GM19043 (cell line): Measurements from ENCODE around the gene TPO.
"Not testable (repeated sequence)": the region's sequence is repeated elsewhere in the genome, so short reads cannot be mapped to it uniquely, and the experiment has no call there.

Source experiments
- ATAC-seq: cut with Tn5 transposase; IDR thresholded peaks from one replicate; pipeline ENCODE4 v1.9.1; 2021; ENCODE audit warnings: low read depth; ENCODE audit not compliant: unreplicated experiment

The TPO gene

DNA sequence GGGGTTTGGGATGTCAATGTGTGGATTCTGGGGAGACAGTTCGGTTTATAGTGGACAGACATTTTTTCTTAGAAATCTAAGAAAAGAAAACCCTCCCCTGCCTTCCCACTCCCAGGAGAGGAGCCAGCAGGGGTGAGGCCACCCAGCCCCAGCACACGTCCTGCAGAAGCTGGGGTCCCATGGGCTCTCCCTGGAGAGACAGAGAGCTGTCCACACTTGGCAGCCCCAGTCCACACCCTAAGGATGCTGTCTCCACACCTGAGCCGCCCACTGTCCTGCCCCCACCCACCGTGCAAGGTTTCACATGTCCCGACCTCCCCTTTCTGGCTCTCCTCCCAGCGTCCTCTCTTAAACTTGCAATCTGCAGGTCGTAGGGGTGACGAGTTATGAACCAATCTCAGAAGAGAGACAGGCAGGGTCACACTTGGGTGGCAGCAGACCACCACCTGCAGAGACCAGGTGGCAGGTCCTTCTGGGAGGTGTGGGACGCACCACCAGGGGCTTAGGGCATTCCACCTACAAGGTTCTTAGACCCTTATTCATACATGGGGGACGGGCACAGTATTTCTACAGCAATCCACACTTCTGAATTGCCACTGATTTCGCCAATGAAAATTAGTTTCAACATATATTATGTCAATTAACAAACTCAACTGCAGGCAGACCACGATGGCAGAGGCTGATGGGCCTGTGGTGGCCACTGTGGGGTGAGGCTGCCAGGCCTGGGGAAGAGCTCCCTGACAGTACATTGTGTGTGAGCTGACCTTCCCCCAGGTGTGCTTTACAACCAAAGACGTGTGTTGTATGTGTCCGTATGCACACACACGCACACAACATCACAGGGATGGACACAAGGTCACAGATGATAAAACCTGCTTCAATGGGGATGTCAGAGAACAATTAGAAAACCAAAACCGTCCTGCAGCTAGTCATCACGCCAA lies 158.5 kb downstream of the TPO start:
- ATAC-seq, result no peak

DNA sequence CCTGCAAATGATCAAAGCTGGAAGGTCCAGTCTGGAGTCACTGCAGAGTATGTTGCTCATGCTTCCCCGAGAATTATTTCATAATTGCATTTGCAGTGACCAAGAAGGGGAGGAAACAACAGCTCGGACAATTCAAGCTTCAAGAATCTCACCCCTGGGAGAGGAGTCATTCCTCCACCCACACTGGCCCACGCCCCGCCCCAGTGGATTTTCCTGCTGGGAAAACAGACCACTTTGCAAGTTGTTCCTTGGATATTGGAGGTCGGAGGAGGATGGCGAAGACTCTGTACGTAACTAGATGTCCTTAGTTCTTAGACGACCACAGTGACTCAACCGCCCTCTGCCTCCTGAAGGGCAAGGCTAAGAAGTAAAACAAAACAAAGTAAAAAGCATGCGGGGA lies 159.4 kb downstream of the TPO start:
- ATAC-seq, result no peak

DNA sequence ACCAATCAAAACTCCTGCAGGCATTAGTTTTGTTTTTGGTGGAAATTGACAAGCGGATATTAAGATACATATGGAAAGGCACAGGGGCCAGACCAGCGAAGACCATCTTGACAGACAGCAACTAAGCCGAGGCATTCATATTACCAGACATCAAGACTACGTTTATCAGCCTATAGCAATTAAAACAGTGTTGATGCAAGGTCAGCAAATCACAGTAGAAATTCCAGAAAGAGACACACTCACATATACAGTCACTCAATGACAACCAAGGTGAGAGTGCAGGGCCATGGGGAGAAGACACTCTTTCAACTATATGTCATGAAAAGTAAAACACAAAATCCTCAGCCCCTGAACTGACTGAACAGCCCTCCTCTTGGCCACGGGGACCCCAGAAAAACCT lies 164.6 kb downstream of the TPO start:
- ATAC-seq, result no peak

DNA sequence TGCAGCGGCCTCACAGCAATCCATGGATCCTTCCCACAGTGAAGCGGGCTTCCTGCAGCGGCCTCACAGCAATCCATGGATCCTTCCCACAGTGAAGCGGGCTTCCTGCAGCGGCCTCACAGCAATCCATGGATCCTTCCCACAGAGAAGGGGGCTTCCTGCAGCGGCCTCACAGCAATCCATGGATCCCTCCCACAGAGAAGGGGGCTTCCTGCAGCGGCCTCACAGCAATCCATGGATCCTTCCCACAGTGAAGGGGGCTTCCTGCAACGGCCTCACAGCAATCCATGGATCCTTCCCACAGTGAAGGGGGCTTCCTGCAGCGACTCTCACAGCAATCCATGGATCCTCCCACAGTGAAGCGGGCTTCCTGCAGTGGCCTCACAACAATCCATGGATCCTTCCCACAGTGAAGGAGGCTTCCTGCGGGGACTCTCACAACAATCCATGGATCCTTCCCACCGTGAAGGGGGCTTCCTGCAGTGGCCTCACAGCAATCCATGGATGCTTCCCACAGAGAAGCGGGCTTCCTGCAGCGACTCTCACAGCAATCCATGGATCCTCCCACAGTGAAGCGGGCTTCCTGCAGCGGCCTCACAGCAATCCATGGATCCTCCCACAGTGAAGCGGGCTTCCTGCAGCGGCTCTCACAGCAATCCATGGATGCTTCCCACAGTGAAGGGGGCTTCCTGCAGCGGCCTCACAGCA lies 168.1 kb downstream of the TPO start:
- ATAC-seq, result not testable (repeated sequence)

DNA sequence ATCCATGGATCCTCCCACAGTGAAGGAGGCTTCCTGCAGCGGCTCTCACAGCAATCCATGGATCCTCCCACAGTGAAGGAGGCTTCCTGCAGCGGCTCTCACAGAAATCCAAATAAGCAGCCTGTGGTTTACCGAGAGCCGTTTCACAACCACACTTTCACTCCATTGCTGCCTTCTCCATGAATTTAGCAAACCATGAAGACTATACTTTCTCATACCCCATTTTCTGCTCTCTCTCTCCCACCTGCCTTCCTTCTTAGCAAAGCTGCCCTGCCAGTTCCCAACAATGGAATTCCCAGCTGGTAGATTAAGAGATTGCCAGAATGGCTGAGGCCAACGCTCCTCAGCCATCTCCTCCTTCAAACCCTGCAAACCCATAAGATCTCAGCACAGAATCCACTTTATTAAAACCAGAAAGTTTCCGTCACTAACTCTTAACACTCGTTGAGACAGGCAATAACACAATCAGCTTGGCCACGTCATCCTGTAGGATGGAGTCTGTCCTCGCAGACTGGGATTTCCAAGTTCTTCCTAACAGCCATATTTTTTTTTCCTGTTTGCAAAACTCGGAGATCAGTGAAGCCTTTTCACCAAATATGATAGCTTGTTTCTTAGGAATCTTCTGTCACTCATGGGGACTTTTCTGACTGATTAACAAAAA lies 168.8 kb downstream of the TPO start:
- no peak for ATAC-seq

DNA sequence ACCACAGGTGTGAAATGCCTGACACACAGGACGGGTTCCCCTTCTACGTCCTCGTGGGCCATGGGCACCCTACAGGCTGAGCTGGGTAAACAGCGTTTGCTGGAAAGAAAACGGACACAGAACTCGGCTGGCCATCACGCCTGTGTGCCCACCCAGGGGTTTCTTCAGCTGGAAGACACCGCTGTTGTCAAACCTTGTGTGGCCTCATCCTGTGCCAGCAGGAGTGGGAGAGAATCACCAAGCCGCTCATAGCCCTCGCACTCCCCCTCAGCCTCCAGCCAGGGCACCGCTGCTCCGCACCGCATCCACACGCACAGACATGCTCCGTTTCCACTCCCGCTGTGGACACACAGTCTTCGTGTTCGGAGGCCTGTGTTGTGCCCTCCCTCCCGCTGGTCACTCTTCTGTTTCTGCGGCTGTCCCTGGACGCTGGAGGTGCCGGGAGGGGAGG lies 169.7 kb downstream of the TPO start:
- ATAC-seq, result no peak

DNA sequence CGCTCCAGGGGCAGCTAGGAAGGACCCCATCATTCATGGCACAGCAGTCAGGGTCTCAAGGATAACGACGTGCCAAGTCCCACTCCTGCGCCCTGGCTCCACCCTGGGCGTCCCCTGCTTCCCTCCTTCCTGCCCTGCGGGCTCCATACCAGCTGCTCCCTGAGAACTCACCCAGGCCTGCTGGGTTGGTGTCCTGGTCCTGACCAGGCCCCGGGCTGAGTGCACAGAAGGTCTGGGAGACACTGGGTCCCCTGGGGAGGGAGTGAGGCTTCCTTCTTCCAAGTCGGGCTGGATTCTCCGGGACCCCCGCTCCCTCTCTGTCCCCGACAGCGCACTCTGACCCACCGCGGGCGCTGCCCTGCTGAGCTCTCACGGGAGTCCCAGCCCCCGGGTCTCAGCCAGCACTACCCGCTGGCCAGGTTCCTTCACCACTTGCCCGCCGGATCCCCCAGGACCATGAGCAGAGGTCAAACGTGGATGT lies 170.8 kb downstream of the TPO start:
- ATAC-seq, result no peak

DNA sequence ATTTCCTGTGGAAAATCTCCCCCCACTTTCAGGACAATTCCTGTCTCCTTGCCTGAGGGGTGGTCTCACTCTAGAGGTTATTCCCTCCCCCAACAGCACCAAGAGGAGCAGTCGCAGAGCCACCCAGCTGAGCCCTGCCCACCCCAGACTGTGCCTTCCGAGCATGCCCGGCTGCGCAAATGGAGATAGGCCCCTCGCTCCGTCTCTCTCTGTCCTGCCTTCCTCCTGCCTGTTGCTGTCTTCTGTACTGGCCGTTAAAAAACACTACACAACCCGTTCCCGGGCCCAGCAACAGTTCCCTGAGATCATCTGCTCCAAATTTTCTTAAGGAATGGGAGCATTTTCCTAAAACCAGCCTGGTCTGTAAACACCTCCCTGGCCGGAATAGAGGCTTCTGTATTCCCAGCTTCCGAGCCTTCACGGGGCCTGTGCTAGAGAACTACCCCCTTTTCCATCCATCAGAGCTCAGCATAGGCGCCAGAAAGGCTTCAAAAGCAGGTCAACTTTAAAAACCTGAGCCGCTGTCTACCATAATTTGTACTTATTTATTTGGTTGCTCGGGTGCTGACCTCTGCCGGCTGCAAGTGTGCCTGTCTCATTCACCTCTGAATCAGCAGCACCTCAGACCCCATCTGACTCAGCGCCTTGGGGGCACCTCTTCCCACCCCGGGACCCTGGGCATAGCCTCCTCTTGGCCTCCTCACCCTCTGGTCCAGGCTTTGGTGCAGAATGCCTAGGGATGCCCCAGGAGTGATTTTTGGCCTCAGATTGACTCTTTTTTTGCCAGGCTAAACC lies 171.6 kb downstream of the TPO start:
- no peak for ATAC-seq

DNA sequence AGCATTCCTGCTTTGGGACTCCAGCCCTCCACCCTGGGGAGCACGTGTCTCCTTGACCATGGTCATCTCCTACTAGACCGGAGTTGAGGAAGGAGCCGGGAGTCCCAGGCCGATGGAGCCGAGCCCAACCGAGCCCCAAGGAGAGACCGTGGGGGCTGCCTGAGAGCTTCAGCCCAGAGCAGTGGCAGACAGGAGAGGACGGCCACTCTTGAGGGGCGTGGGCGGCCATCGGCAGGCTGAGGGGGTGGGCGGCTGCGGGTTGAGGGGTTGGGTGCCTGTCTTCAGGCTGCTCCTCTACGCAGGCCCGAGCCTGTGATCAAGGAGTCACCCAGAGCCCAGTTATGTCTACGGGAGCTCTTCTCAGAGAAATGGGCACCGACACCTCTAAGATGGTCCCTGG lies 172.4 kb downstream of the TPO start:
- no peak for ATAC-seq

DNA sequence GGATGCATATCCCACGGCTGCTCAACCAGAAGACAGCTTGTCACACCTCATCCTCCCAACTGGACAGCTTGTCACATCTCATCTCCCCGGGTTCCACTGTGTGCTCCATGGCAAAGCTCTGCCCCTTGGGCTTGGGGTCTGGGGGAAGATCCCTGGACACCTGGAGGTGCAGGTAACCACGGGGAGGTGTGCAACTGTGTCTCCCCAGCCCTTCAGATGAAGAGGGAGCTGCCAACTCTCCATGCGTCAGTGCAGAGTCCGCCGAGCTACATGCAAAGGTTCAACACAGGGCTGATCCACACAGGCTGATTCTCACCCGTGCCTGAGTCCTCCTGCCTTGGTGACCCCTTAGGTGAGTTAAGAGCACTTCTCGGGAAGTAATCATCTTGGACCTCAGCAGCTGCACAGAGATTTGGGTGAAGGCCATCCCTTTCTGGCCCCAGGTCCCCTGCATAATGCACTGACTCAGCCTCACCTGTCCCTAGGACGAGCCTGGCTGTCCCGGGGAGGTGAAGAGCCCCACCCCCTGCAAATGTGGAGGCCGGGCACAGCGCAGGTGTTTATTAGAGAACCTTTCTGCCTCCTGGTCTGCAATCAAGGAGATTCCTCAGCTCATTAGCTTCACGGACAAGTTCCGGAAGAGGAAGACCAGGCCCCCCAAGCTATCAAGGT lies 173.1 kb downstream of the TPO start:
- ATAC-seq, result no peak

DNA sequence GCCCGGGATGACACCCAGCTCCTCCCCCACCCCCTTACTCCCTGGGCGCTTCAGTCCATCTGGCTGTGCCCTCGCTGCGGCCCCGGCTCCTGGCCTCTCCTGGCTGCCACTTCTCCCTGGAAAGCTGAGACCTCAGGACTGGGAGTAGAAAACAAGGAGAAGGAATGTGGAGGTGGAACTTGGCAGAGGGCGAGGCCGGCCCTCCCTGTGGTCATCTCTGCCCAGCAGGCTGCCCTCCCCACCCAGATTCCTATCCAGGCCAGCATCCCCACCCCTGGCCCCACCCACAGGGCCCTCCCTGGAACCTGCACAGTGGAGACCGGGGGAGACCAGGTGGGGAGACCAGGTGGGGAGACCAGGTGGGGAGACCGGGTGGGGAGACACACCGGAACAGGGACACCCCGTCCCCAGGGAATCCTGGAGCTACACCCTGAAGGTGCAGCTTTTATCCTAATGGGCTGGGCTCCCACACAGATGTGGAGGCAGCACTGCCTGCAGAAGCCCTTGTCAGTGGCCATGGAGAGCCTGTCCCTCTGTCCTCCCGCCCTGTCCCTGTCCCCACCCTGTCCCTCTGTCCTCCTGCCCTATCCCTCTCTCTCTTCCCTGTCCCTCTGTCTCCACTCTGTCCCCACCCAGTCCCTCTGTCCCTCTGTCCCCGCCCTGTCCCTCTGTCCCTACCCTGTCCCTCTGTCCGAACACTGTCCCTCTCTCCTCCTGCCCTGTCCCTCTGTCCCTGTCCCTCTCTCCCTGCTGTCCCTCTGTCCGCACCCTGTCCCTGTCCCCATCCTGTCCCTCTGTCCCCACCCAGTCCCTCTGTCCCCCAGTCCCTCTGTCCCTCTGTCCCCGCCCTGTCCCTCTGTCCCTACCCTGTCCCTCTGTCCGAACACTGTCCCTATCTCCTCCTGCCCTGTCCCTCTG lies 173.9 kb downstream of the TPO start:
- no peak for ATAC-seq

DNA sequence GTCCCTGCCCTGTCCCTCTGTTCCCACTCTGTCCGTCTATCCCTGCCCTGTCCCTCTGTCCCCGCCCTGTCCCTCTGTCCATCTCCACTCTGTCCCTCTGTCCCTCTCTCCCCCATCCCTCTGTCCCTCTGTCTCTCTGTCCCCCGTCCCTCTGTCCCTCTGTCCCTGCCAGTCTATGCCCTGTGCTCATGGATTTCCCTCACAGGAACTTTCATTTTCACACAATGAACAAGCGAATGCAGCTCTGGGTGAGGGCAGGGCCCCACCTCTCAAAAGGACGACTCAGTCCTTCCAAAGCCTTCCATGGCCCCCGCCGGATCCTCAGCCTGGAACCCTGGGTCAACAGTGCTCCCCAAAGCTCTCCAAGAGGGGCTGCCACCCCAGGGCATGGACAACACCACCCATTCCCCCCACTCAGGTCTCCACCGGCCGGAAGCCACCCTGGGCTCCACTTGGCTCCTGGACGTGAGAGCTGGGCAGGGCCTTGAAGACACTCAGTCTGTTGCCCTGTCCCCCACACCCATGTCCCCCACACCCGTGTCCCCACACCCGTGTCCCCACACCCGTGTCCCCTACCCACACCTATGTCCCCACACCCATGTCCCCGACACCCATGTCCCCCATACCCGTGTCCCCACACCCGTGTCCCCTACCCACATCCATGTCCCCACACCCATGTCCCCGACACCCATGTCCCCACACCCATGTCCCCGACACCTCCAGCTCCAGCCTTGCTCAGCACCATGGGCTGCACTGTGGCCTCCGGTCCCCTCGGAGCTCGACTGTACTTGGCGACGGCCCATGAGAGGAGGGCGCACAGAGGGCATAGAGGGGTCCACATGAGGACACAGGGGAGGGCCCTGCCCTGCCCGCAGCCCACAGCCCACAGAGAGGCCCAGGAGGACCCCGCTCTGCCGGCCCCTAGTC lies 175.1 kb downstream of the TPO start:
- ATAC-seq, result no peak

DNA sequence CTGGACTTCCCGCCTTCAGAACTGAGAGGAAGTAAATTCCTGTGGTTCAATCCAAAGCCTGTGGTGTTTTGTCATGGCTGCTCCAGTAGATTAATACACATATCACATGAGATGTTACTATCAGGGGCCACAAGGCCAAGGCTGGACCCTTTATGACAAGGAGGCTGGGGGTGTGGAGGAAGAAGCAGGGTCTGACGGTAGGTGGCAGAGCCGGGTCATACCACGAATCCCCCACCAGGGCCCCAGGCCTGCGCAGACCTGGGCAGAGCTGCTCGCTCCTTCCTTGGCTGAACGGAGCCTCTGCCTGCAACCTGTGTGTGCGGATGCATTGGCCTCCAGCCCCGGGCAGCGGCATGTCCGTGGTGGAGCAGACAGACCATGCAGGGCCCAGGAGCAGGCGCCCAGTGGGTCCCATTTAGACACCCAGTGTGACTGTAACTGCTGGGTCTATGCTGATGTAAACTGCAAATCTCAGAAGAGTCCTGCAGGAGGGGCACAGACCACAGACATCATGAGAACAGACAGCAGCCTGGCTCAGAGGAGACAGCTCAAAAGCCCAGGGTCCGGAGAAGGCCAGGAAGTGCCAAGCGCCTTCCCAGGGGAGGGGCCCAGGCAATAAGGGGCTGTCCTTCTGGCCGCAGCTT lies 175.8 kb downstream of the TPO start:
- ATAC-seq, result no peak

DNA sequence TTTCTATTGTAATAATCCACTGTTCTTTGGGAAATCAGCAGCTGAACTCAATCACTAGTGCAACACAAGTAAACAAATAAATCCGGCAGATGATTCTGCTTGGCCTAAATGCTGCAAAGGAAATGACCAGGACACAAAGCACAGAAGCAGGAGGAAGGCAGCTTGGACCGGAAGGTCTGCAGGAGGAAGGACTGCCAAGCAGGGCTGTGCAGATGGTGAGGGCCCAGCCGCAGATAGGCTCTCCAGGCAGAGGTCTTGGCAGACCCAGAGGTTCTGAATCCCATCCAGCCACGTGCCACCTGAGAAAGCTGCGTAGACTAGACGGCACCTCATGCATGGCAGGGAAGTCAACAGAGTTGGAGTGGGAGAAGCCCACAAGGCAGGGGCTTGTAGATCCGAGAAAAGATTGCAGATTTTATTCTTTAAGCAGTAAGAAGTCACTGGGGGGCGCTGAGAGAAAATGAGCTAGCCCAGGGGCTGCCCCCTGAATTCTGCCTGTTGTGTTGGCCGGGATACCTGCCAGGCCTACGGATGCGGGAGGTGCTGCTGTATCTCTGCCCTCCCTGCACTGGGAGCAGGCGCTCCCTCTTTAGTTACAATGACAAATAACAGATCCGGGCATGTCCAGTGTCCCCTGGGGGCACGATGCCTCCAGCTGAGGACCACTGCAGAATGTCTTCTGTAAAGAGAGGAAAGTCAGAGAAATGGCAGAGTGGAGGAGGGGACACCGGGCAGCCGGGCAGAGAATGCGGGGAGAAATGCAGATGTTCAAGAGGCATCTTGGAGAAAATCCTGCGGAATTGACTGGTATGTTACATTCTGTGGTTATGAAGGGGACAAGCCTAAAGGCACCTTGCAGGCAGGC lies 177.6 kb downstream of the TPO start:
- ATAC-seq, result no peak

DNA sequence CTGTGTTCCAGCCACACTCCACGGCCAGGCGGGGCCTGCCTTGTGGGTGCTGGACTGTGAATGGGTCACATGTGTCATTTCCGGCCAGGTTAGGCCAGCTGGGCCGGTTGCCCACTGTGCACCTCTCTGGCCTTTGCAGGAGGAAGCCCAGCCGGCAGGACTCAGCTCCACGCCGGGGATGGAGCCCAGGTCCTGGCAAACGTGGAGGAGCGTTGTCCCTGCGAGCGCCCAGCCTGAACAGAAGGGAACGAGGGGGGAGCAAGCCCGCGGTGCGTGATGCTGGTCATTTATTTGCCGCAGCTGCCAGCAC lies 178.2 kb downstream of the TPO start:
- ATAC-seq, result no peak
